Smooth muscle cell of the brain vasculature (primary cell): ENCODE measurements around the gene CIT.
"Not testable (repeated sequence)": the region's sequence is repeated elsewhere in the genome, so short reads cannot be mapped to it uniquely, and the experiment has no call there.

Experiments used
- DNase-seq: peaks from one replicate; pipeline ENCODE4 v3.0.0-alpha.2; 2012; ENCODE audit warnings: low read depth, low spot score

Gene CIT, protein sequence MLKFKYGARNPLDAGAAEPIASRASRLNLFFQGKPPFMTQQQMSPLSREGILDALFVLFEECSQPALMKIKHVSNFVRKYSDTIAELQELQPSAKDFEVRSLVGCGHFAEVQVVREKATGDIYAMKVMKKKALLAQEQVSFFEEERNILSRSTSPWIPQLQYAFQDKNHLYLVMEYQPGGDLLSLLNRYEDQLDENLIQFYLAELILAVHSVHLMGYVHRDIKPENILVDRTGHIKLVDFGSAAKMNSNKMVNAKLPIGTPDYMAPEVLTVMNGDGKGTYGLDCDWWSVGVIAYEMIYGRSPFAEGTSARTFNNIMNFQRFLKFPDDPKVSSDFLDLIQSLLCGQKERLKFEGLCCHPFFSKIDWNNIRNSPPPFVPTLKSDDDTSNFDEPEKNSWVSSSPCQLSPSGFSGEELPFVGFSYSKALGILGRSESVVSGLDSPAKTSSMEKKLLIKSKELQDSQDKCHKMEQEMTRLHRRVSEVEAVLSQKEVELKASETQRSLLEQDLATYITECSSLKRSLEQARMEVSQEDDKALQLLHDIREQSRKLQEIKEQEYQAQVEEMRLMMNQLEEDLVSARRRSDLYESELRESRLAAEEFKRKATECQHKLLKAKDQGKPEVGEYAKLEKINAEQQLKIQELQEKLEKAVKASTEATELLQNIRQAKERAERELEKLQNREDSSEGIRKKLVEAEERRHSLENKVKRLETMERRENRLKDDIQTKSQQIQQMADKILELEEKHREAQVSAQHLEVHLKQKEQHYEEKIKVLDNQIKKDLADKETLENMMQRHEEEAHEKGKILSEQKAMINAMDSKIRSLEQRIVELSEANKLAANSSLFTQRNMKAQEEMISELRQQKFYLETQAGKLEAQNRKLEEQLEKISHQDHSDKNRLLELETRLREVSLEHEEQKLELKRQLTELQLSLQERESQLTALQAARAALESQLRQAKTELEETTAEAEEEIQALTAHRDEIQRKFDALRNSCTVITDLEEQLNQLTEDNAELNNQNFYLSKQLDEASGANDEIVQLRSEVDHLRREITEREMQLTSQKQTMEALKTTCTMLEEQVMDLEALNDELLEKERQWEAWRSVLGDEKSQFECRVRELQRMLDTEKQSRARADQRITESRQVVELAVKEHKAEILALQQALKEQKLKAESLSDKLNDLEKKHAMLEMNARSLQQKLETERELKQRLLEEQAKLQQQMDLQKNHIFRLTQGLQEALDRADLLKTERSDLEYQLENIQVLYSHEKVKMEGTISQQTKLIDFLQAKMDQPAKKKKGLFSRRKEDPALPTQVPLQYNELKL (N-terminal part only)

DNA sequence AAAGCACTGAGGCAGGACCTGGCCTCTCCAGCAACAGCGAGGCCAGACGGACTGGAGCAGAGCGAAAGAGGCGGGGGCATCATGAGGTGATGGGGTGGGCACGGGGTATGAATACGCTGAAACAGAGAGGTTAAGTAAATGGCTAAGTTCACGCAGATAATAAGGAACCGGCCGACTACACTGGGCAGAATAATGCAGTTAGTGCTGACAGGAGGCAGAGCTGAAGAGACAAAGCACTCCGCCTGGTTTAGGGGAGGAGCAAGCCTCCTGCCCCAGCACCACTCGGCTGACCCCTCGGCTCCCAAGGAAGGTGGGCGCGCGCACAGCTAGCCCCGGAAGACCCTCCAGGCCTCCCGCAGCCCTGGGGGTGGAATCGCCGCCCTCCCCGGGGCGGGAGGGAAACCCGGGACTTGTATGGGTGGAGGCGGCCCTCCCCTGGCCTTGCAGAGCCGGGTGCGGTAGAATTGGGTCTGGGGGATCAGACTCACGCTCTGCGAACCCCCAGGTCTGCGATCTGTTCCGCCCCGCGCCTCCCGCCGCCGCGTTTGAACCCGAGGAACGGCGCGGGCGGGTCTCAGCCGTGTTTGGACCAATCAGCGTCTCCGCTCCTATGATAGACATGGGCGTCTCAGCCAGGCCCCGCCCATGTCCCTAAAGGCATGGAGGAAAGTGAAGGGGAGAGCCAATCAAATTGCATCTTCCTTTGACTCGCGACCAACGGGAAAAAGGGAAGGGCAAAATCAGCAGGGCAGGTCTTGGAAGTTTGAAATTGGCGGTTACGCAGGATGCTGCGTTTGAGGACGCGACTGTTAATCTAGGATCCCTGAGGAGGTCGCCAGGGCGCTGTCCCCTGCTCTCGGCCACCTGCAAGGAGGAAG, at the start of gene CIT:
CIT (minus strand) TSS at position 560 of the 878 bp plus-strand sequence. CDS start 1,152 bp downstream, outside the sequence.
- peak; percentile 88 for DNase-seq

DNA sequence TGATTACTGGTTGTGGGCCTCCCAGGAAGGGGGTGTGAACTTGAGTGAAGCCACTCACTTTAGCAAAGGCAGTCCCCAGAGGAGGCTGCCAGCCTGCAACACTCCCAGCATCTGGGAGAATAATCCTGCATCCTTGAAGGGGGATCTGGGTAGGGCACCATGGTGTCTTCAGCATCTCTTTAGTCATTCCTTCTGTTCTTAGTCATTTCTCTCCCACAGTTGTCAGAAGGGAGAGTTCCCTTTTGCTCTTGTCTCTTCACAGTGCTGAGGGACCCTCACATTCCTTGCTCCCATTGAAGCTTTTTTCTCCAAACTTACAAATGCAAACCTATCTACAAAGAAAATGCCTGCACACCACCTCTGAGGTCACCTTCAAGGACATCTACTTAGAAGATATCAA, 48.1 kb upstream of the CIT start:
- no peak for DNase-seq

DNA sequence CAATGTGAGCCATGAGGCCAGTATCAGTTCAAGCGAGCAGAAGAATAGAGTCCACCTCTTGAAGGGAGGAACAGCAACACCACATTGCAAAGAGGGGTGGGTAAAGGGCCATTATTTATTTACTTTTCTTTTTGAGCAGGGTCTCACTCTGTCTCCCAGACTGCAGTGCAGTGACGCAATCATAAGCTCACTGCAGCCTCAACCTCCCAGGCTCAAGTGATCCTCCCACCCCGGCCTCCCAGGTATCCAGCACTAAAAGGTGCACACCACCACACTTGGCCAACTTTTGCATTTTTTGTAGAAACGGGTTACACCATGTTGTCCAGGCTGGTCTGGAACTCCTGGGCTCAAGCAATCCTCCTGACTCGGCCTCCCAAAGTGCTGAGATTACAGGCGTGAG, 42.9 kb upstream of the CIT start:
- no peak for DNase-seq

DNA sequence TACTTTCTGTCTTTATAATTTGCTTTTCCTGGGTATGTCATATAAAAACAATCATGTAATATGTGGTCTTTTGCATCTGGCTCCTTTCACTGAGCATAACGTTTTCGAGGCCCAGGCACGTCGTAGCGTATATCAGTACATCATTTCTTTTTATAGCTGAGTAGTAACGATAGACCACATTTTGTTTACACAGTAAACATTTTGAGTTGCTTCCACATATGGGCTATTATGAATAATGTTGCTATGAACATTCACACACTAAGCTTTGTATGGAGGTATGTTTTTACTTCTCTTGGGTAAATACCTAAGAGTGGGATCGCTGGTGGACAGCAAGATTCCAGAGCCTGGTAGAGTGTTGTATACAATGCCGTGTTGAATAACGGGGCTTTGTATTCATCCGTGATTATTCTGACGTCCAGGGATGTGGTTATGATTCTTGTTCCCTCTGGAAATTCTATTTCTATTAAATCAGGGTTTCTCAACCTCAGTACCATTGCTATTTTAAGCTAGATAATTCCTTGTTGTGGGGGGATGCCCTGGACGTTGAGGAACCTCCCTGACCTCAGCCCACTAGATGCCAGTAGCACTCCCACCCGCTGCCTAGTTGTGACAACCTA, 38.9 kb upstream of the CIT start:
- DNase-seq: no peak

DNA sequence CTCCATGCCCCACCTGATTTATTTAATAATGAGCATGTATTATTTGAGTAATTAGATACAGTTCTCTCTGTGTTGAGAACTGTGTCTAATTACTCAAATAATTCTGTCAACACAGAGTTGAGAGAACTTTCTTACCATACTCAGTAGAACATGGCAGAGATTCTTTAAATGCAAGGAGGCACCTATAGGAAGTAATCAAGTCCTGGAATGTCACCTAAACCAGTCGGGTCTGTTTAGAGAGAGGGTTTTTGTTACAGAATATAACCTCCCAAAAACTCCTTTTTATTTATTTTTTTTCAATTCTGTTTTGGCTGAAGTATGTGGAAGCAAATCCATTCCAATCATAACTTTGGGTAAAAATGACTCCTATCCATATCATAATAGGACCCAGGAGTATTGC, 37.5 kb upstream of the CIT start:
- DNase-seq: no peak

DNA sequence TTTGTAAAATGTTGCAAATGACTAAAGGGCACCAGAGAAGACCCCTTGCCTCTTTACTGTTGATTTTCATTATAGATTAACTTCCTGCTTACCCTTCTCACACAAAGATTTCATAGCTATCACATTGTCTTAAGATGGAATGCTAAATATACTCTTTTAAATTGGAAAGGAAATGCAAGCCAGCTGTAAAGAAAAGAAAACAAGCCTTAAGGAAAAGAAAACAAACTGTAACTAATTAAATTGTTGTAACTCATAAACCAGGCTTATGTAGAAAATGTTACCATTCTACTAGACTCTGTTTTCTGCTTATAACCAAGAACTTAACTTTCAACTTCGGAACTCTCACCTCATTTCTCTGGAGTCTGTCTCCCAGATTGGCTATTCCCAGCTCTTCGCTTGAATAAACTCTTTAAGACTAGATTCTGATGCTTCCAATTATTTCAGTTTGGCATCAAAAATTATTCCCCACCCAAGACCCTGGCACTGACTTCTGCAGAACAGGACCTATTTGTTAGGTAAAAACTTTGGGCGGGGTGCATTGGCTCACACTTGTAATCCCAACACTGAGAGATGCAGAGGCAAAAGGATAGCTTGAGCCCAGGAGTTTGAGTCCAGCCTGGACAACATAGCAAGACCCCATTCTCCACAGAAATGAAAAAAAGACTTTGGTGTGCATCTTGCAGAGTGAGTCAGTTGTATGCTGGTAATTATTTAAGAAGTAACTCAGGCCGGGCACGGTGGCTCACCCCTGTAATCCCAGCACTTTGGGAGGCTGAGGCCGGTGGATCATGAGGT, 36.6 kb upstream of the CIT start:
- DNase-seq: no peak

DNA sequence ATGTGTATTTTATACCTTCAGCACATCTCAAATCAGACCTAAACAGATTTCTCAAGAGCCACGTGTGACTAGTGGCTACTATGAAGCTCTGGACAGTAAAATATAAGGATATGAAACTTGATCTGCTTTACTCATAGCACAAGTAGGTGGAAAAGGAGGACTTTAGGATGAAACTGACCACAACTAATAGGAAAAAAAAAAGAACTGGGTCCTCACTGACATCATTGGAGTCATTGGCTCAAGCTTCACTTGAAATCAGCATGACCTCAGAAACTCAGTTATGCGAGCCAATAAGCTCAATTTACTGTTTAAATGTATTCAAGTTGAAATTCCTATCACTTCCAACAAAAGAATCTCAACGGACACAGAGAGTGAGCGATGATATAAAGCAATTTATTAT, 34.1 kb upstream of the CIT start:
- DNase-seq: no peak

DNA sequence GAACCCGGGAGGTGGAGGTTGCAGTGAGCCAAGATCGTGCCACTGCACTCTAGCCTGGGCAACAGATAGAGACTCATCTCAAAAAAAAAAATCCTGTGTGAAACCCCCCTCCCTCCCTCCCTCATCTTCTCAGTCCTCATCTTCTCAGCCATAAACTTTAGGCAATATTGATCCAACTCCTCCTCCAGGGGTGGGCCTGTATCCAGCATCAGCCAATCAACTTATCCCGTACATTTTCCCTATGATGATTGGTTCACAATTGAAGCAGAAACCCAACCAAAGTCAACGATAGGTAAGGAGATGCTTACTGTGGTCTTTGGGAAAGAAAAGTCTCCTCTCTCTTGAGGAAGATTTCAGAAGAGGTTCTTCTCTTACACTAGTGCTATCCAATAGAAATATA, 33.5 kb upstream of the CIT start:
- no peak for DNase-seq

DNA sequence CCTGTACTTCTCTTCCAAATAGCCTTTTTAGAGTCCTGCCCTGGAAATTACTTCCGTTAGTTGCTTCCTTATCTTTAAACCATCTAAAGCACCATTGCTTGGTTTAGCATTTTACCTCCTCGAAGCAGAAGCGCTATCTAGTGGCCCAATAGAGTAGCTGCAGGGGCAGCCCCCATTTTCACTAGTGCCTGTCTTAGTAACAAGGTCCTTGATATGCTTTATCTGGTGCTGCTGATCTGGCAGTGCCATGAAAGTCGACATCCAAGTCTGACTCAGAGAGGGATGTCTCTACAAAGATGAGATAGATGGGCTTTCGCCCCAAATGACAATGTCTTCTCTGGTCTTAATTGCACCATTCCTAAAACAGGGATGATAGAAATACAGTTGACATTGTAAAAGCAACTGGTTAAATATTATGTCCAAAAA, 25.0 kb upstream of the CIT start:
- peak; percentile 44 for DNase-seq

DNA sequence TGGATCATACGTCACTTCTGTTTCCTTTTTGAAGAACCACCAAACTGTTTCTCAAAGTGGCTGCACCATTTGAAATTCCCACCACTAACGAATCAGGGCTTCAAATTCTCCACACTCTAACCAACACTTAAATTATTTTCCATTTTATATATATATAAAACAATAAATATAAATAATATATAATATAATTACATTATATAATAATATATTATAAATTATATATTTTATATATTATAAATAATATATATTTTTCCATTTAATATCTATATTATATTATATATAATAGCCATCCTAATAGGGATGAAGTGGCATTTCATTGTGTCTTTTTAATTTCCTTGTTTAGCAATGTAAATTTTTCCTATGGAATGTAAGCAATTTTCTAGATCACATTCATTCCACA, 24.6 kb upstream of the CIT start:
- DNase-seq: no peak

DNA sequence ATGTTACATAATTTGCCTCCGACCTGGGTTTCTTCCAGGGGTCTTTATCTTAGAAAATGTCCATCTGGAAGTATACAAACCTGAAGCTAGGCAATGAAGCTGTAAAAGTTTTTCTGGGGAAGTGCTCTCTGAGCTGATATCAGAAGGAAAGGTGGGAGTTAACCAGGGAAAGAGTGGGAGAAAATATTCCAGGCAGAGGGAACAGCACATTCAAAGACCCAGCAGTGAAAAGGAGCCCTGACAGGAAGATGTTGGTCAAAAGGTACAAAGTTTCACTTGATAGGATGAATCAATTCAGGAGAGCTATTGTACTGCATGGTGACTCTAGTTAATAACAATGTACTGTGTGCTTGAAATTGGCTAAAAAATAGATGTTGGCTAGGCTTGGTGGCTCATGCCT, 17.8 kb upstream of the CIT start:
- DNase-seq: no peak

DNA sequence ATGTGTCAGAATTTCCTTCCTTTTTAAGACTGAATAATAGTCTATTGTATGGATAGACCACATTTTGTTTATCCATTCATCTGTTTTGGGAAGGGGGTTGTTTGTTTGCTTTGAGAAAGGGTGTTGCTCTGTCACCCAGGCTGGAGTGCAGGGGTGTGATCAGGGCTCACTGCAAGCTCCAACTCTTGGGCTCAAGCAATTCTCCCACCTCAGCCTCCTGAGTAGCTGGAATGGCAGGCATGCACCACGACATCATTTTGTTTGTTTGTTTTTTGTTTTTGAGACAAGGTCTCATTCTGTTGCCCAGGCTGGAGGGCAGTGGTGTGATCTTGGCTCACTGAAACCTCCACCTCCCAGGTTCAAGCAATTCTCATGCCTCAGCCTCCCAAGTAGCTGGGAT, 15.5 kb upstream of the CIT start:
- not testable (repeated sequence) for DNase-seq

DNA sequence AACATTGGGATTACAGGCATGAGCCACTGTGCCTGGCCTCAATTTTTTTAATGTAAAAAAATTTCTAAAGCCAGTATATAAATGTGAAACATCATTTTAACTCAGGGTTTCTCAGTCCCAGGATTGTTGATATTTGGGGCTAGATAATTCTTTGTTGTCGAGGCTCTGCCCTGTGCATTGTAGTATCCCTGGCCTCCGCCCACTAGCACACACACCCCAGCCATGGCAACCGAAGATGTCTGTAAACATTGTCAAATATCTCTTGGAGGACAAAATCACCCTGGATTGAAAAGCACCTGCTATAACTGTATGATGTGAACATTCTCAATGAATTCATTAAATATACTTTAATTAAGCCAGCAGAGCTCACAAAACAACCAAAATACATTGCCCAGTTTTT, 8.4 kb upstream of the CIT start:
- no peak for DNase-seq

DNA sequence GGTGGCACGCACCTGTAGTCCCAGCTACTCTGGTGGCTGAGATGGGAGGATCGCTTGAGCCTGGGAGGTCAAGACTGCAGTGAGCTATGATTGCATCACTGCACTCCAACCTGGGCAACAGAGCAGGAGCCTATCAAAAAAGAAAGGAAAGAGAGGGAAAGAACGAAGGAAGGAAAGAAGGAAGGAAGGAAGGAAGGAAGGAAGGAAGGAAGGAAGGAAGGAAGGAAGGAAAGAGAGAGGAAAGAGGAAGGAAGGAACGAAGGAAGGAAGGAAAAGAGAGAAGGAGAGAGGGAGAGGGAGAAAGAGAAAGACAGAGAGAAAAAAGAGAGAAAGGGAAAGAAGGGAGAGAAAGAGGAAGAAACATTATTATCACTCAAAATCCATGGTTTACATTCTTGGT, 6.7 kb upstream of the CIT start:
- not testable (repeated sequence) for DNase-seq

DNA sequence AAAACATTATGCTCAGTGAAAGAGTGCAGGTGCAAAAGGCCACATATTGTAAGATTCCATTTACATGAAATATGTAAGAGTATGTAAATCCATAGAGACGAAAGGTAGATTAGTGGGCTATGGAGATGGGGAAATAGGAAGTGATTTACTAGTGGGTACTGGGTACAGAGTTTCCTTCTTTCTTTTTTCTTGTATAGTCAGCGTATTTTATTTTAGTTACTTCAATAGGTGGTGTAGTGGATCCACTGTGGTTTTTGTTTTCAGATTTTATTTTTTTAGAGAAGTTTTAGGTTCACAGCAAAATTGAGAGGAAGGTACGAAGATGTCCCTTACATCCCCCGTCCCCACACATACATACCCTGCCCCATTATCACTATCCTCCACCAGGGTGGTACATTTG, 6.1 kb upstream of the CIT start:
- no peak for DNase-seq

DNA sequence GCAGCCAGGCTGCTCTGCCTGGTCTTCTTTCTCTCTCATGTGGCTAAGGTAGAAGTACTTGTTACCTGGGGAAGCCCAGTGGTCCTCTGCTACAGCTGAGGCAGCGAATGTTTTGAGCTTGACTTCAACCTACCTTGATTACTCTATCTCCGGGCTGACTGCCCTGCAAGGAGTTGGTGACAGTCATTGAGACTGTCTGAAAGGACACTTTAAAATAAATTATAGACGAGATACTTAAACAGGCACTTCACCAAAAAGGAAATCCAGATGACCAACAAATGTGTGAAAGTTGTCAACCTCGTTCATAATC, 474 bp upstream of the CIT start:
- DNase-seq: no peak

DNA sequence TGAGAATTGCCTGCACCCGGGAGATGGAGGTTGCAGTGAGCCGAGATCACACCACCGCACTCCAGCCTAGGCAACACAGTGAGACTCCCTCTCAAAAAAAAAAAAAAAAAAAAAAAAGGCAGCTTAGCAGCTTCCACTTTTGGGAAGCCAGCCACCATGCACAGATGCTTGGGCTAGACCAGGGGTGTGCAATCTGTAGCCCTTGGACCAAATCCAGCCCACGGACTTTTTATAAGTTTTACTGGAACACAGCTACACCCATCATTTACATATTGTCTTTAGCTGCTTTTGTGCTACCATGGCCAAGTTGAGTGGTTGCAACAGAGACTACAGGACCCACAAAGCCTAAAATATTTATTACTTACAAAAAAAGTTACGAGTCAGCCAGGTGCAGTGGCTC, 6.7 kb downstream of the CIT start:
- DNase-seq: no peak

DNA sequence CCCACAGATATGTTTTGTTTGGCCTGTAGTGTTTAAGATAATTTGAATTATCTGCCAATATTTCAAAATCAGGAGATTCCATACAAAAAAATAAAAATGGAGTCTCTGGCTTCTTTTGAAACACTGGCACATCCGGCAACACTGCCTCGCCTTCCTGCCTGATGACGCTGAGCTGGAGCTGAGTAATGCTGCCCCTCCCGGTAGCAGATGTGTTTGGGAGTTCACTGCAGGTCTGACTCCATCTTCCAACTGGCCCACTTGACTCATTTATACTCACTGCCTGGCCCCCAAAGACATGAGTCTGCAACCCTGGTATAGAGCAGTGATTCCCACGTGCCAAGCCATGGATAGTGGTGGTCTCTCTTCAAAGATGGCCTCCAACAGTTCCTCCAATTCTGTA, 7.4 kb downstream of the CIT start:
- DNase-seq: no peak

DNA sequence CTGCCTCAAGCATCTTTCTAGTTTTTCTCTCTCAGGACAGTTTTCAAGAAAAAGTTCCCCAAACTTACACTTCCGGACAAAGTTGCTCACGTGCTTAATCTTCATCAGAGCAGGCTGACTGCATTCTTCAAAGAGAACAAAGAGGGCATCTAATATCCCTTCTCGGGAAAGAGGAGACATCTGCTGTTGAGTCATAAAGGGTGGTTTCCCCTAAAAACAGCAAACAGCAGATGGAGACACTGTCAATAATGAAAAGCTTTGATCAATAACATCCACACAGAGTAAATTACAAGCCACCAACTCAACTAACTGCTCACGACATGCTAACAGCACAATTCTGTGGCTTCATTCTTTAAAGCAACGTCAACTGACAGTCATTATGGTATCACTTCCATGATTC, 8.1 kb downstream of the CIT start:
- DNase-seq: no peak

DNA sequence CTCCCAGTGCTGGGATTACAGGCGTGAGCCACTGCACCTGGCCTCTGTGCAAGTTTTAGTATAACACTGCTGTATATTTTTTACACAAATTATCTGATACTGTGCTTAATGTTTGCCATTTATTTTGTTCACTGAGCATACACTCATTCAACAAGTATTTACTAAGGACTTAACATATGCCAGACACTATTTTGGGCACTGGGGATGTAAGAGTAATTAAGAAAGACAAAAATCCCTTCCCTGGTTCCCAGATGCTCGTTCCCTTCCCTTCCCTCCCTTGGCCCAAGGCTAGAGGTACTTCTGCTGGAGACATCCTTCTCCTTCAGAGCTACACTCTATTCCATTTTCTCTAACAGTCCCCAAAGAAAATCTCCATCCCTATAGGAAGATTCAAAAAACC, 12.5 kb downstream of the CIT start:
- DNase-seq: no peak
